LHCN-M2 (cell line): ENCODE results near the gene ZFX. TPM values are rescaled to one million over a fixed set of nuclear protein-coding genes. Genes with fewer than 3 reads are reported as not detected.

ENCODE experiments used
- DNase-seq: peaks from one replicate; pipeline ENCODE4 v3.0.0-alpha.2; 2012; ENCODE audit warnings: low read depth
- total RNA-seq: library from RNA; depleted of rRNA; stranded (reverse); fragments of >200 nt; gene quantifications from 2 replicates; pipeline ENCODE4 v1.2.3, GENCODE V29; 2014; rRNA removed

Gene ZFX
- total RNA-seq, 1 experiment from 2014 or later = 22.7 TPM

GRCh38 chrX:24235084-24235710 lies 85.7 kb downstream of the ZFX start:
- no peak for DNase-seq

GRCh38 chrX:24241822-24242648 lies 92.5 kb downstream of the ZFX start:
- DNase-seq = peak; percentile 46

- peak; percentile 68 for DNase-seq
Measured at GRCh38 chrX:24242649-24243175, 93.2 kb downstream of the ZFX start.

- DNase-seq = no peak
Measured at GRCh38 chrX:24243188-24243587, 93.7 kb downstream of the ZFX start.

- DNase-seq = no peak
Measured at GRCh38 chrX:24243692-24244091, 94.2 kb downstream of the ZFX start.

GRCh38 chrX:24245202-24245601 lies 95.7 kb downstream of the ZFX start:
- DNase-seq = peak; percentile 73

- DNase-seq = no peak
Measured at GRCh38 chrX:24248042-24248441, 98.5 kb downstream of the ZFX start.

- DNase-seq = no peak
Measured at GRCh38 chrX:24253030-24253429, 103.5 kb downstream of the ZFX start.

- no peak for DNase-seq
Measured at GRCh38 chrX:24253469-24253868, 103.9 kb downstream of the ZFX start.

GRCh38 chrX:24257011-24257410 lies 107.5 kb downstream of the ZFX start:
- no peak for DNase-seq

- peak; percentile 51 for DNase-seq
Measured at GRCh38 chrX:24259544-24260240, 110.2 kb downstream of the ZFX start.

GRCh38 chrX:24260842-24261550 lies 111.5 kb downstream of the ZFX start:
- DNase-seq = no peak

- DNase-seq = no peak
Measured at GRCh38 chrX:24262309-24262708, 112.8 kb downstream of the ZFX start.

GRCh38 chrX:24264383-24264782 lies 114.9 kb downstream of the ZFX start:
- no peak for DNase-seq

Other genes starting within 250 kb of the ZFX start
- gene APOO, start 241.8 kb upstream of the ZFX start, total RNA-seq = 14.6 and 14.7 TPM in 2 replicates
- 0.06 TPM in 1 of 2 replicates, not detected in the other for gene CXorf58, start 241.7 kb upstream of the ZFX start, total RNA-seq
- 9.3 and 9.7 TPM in 2 replicates for gene KLHL15, start 122.5 kb upstream of the ZFX start, total RNA-seq
- gene EIF2S3, start 94.8 kb upstream of the ZFX start, total RNA-seq = 108 and 122 TPM in 2 replicates
- not detected in 2 replicates for gene SUPT20HL2, start 164.3 kb downstream of the ZFX start, total RNA-seq
- not detected in 2 replicates for gene SUPT20HL1, start 210.9 kb downstream of the ZFX start, total RNA-seq